HAP-1 (cell line): ENCODE data around the gene CYP27A1.
"Not testable (repeated sequence)": the region's sequence is repeated elsewhere in the genome, so short reads cannot be mapped to it uniquely, and the experiment has no call there.

Experiments
- DNase-seq, 2 experiments: peaks; one replicate each; pipeline ENCODE4 v3.0.0-alpha.2; 2016 to 2020; ENCODE audit warnings: low spot score in 2 of 2
- H3K27me3 ChIP-seq: fragments of 250-450 bp; sonication (Bioruptor Pico); 2 replicates; pipeline ENCODE4 v1.5.1; 2020; ENCODE audit warnings: low read depth, mild to moderate bottlenecking, moderate library complexity
- H3K36me3 ChIP-seq: fragments of 250-450 bp; sonication (Bioruptor Pico); replicated peaks from 2 replicates; pipeline ENCODE4 v1.5.1; 2020; ENCODE audit warnings: mild to moderate bottlenecking
- H3K4me1 ChIP-seq: fragments of 250-450 bp; sonication (Bioruptor Pico); 2 replicates; pipeline ENCODE4 v1.5.1; 2020; ENCODE audit warnings: mild to moderate bottlenecking
- H3K4me3 ChIP-seq: fragments of 250-450 bp; sonication (Bioruptor Pico); 2 replicates; pipeline ENCODE4 v1.5.1; 2020; ENCODE audit warnings: mild to moderate bottlenecking, moderate library complexity
- H3K9me3 ChIP-seq: fragments of 250-450 bp; sonication (Bioruptor Pico); 2 replicates; pipeline ENCODE4 v1.5.1; 2020; ENCODE audit warnings: mild to moderate bottlenecking, moderate library complexity
- in situ Hi-C: fragments of 300-500 bp; cut with MboI; formaldehyde crosslinking; loops from 3 replicates; pipeline ENCODE4 v1.14.3; 2020; ENCODE audit warnings: low sequenced_read_pairs, inconsistent platforms, mixed read lengths

Gene CYP27A1

GRCh38 chr2:218837495-218837894 lies 55.5 kb downstream of the CYP27A1 start:
- Histone ChIP-seq H3K4me1 (no peaks in the 10 kb centered on the region), H3K4me3 (no peak overlapping the region), H3K9me3 (peaks cover 4% of the 10 kb centered on the region; the same call in 1 of the 2 replicates), H3K36me3 (no peaks in the 10 kb centered on the region), H3K27me3 (peaks cover 16% of the 10 kb centered on the region)
- no peak for DNase-seq
- in situ Hi-C loops = no loop called here

DNA sequence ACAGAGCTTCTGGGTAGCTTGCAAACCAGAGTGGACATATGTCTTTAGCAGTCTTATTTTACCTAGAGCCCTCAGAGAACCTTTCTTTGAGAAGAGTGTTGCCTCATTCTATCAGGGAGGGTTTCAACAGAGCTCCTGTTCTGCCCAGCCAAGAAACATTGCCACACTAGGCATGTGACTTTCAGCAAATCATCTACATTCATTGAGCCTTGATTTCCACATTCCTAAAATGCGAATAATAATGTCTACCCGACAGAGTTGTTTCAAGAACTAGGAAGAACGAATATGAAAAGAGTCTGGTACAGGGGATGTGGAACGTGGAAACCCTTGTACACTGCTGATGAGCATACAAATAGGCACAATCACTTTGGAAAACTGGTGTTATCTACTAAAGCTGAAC lies 57.5 kb downstream of the CYP27A1 start:
- Histone ChIP-seq H3K4me1 (no peaks in the 10 kb centered on the region), H3K4me3 (no peak overlapping the region), H3K36me3 (no peaks in the 10 kb centered on the region), H3K9me3 (peaks cover 4% of the 10 kb centered on the region; the same call in 1 of the 2 replicates), H3K27me3 (peaks cover 8% of the 10 kb centered on the region)
- DNase-seq = no peak
- in situ Hi-C loops = no loop called here

- DNase-seq = no peak
- no peaks in the 10 kb centered on the region for H3K36me3 ChIP-seq
- H3K27me3 ChIP-seq = peaks cover 8% of the 10 kb centered on the region
- H3K4me3 ChIP-seq = no peak overlapping the region
- H3K9me3 ChIP-seq = peaks cover 4% of the 10 kb centered on the region; the same call in 1 of the 2 replicates
- in situ Hi-C loops = no loop called here
- H3K4me1 ChIP-seq = no peaks in the 10 kb centered on the region
Observed at GRCh38 chr2:218839888-218840287, 57.9 kb downstream of the CYP27A1 start.

- H3K36me3 ChIP-seq, H3K27me3 ChIP-seq, H3K4me1 ChIP-seq, H3K9me3 ChIP-seq, DNase-seq, in situ Hi-C loops, H3K4me3 ChIP-seq: not testable (repeated sequence)
Observed at GRCh38 chr2:218844334-218844733, 62.4 kb downstream of the CYP27A1 start.

GRCh38 chr2:218846963-218847362 lies 65.0 kb downstream of the CYP27A1 start:
- H3K9me3 ChIP-seq, H3K4me1 ChIP-seq, H3K27me3 ChIP-seq, in situ Hi-C loops, H3K4me3 ChIP-seq, DNase-seq, H3K36me3 ChIP-seq: not testable (repeated sequence)

GRCh38 chr2:218849721-218850120 lies 67.8 kb downstream of the CYP27A1 start:
- in situ Hi-C loops = loop anchor here (5.0 kb wide), 1 partner anchor 122 kb away; no protein-coding TSS in a partner anchor
- Histone ChIP-seq H3K36me3 (no peaks in the 10 kb centered on the region), H3K4me3 (no peak overlapping the region), H3K27me3 (peaks cover 9% of the 10 kb centered on the region; the same call in 1 of the 2 replicates), H3K4me1 (no peaks in the 10 kb centered on the region), H3K9me3 (no peaks in the 10 kb centered on the region)
- no peak for DNase-seq

- no peaks in the 10 kb centered on the region for H3K36me3 ChIP-seq
- no peaks in the 10 kb centered on the region for H3K4me1 ChIP-seq
- peaks cover 9% of the 10 kb centered on the region; the same call in 1 of the 2 replicates for H3K27me3 ChIP-seq
- DNase-seq = no peak
- no peaks in the 10 kb centered on the region for H3K9me3 ChIP-seq
- in situ Hi-C loops = loop anchor here (5.0 kb wide), 1 partner anchor 123 kb away; no protein-coding TSS in a partner anchor
- no peak overlapping the region for H3K4me3 ChIP-seq
Observed at GRCh38 chr2:218850796-218851195, 68.8 kb downstream of the CYP27A1 start.

GRCh38 chr2:218851286-218851685 lies 69.3 kb downstream of the CYP27A1 start:
- Histone ChIP-seq H3K4me3 (no peak overlapping the region), H3K27me3 (peaks cover 9% of the 10 kb centered on the region; the same call in 1 of the 2 replicates), H3K9me3 (no peaks in the 10 kb centered on the region), H3K4me1 (no peaks in the 10 kb centered on the region), H3K36me3 (no peaks in the 10 kb centered on the region)
- no peak for DNase-seq
- in situ Hi-C loops = loop anchor here (5.0 kb wide), 1 partner anchor 124 kb away; no protein-coding TSS in a partner anchor

GRCh38 chr2:218852911-218853667 lies 71.1 kb downstream of the CYP27A1 start:
- no peaks in the 10 kb centered on the region for H3K36me3 ChIP-seq
- in situ Hi-C loops = loop anchor here (5.0 kb wide), 1 partner anchor 126 kb away; no protein-coding TSS in a partner anchor

GRCh38 chr2:218853766-218854165 lies 71.8 kb downstream of the CYP27A1 start:
- in situ Hi-C loops = loop anchor here (5.0 kb wide), 1 partner anchor 126 kb away; no protein-coding TSS in a partner anchor
- Histone ChIP-seq H3K9me3 (no peaks in the 10 kb centered on the region), H3K36me3 (no peaks in the 10 kb centered on the region), H3K27me3 (peaks cover 17% of the 10 kb centered on the region), H3K4me3 (no peak overlapping the region), H3K4me1 (no peaks in the 10 kb centered on the region)
- DNase-seq = no peak

More at GRCh38 chr2:218852911-218853667, 71.1 kb downstream of the CYP27A1 start:
- Histone ChIP-seq H3K4me1 (no peaks in the 10 kb centered on the region), H3K27me3 (peaks cover 16% of the 10 kb centered on the region), H3K4me3 (no peak overlapping the region), H3K9me3 (no peaks in the 10 kb centered on the region)
- peak; percentile 37 to 81 for DNase-seq

DNA sequence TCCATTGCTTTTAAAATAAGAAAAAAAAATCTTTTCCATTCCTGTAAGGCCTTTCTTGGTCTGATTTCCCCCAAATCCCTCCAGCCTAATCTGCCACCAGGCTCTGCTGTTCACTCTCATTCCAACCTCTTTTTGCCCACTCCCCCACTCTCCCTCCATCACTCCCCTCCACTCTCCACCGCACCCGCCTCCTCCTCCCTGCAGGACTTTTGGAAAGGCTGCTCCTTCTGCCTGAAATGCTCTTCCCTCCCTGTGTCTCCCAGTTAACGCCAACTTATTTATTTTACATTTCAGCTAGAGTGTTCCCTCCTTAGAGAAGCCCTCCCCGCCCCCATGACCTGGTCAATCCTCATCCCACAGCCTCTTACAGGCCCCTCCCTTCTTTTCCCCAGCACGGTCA lies 72.9 kb downstream of the CYP27A1 start:
- H3K9me3 ChIP-seq = no peaks in the 10 kb centered on the region
- no peak for DNase-seq
- in situ Hi-C loops = loop anchor here (5.0 kb wide), 1 partner anchor 128 kb away; no protein-coding TSS in a partner anchor
- no peaks in the 10 kb centered on the region for H3K4me1 ChIP-seq
- no peak overlapping the region for H3K4me3 ChIP-seq
- no peaks in the 10 kb centered on the region for H3K36me3 ChIP-seq
- peaks cover 20% of the 10 kb centered on the region for H3K27me3 ChIP-seq

DNA sequence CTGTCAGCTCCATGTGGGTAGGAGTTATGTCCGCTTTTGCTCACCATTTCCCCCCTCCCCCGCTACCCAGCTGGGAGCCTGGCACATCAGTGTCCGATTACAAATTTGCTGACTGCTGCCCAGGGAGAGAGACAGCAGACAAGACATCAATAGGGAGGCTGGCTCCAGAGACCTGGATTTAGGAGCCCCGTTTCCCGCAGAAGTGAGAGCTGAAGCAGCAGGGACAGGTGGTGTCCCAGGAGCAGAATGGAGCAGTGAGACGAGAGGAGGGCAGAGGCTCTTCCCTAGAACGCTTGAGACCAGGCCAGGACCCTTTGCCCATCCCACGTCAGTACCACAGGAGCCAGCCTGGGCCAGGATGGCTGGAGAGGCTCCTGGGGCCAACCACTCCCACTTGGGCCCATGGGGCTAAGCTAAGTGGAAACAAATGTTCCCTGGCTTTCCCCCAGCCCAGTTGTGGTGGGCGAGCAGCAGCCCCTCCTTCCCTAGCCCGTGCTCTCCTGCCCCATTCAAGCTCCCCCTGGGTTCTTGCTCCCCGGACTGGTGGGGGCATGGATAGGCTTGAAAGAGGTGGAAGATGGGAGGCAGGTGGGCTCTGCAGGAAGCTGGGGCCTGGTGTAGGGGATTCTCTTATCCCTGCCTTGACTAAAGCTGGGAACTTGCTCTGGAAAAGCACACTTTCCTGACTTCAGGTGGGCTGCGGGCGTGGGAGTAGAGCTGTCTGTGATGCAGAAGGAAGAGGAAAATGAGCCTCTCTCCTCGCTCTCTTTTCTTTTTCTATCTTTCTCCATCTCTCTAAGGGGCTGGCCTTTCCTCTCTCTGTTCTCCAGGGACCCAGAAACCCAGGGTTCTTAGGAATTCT lies 73.6 kb downstream of the CYP27A1 start:
- in situ Hi-C loops = no loop called here
- H3K4me1 ChIP-seq = peaks cover 3% of the 10 kb centered on the region
- H3K4me3 ChIP-seq = no peak overlapping the region
- no peaks in the 10 kb centered on the region for H3K36me3 ChIP-seq
- H3K27me3 ChIP-seq = peaks cover 27% of the 10 kb centered on the region
- DNase-seq = no peak
- no peaks in the 10 kb centered on the region for H3K9me3 ChIP-seq

DNA sequence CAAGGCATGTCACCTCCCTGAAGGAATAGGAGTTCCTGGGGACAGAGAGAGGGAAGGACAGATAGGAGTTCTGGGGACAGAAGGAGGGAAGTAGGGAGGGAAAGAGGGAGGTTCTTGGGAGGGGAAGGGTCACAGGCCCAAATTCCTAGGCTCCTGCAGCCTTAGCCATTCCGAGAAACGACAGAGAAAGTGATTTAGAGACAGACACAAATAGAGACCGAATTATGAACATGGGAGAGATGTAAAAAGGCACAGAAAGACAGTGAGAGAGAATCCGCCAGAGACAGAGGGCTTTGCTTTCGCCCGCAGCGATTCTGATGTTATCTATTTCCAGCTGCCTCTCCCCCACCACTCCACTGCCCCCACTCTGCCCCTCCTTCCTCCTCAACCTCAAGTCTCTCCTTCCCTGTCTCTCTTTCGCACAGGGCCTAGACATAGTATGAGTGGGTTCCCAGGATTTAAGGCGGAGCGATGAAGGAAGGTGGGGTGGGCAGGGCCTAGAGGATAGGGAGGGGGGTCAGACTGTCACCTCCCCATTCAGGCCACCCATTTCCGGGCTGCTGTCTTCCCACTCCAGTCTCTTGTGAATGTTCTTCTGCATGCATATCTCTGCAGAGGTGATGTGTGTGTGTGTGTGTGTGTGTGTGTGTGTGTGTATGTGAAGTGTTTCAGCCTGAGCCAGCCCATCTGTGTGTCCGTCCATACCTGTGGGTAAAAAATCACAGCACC lies 74.4 kb downstream of the CYP27A1 start:
- no peak for DNase-seq
- in situ Hi-C loops = no loop called here
- Histone ChIP-seq H3K27me3 (peaks cover 29% of the 10 kb centered on the region), H3K9me3 (no peaks in the 10 kb centered on the region), H3K4me1 (peaks cover 7% of the 10 kb centered on the region), H3K36me3 (no peaks in the 10 kb centered on the region), H3K4me3 (no peak overlapping the region)
